Hepatocyte (in vitro differentiated cells): ENCODE measurements around the gene SSB.

Experiments used
- EZH2 ChIP-seq: fragments of 200-600 bp; sonication (generic); IDR thresholded peaks from 2 replicates; pipeline ENCODE4 v1.6.1; 2016; ENCODE audit warnings: antibody characterized with exemption, mild to moderate bottlenecking, borderline replicate concordance
- EZH2phosphoT487 ChIP-seq: fragments of 200-600 bp; sonication (generic); IDR thresholded peaks from one replicate; pipeline ENCODE4 v1.6.1; 2018; ENCODE audit warnings: antibody characterized with exemption, mild to moderate bottlenecking, low read depth, moderate library complexity; ENCODE audit not compliant: unreplicated experiment, severe bottlenecking
- TF ChIP-seq, protein P1 (sequence below): fragments of 200-600 bp; sonication (generic); IDR thresholded peaks from 2 replicates; pipeline ENCODE4 v1.5.1; 2016; ENCODE audit warnings: antibody characterized with exemption, mild to moderate bottlenecking; ENCODE audit not compliant: poor library complexity

DNA sequence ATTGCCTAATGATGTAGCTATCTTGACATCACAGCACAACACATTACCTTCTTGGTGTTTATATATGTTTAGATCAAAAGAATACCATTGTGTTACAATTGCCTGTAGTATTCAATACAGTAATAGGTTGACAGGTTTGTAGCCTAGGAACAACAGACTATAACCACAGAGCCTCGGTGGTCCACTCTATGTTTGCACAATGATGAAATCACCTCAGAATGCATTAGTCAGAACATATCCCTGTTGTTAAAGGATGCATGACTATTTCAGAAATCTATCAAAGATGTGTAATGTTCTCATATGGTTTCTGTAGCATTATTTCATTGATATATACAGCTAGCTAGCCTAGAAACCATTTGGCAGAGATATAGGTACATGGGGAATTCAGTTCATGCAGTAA lies 17.2 kb downstream of the SSB start:
- TF ChIP-seq, protein P1, sequence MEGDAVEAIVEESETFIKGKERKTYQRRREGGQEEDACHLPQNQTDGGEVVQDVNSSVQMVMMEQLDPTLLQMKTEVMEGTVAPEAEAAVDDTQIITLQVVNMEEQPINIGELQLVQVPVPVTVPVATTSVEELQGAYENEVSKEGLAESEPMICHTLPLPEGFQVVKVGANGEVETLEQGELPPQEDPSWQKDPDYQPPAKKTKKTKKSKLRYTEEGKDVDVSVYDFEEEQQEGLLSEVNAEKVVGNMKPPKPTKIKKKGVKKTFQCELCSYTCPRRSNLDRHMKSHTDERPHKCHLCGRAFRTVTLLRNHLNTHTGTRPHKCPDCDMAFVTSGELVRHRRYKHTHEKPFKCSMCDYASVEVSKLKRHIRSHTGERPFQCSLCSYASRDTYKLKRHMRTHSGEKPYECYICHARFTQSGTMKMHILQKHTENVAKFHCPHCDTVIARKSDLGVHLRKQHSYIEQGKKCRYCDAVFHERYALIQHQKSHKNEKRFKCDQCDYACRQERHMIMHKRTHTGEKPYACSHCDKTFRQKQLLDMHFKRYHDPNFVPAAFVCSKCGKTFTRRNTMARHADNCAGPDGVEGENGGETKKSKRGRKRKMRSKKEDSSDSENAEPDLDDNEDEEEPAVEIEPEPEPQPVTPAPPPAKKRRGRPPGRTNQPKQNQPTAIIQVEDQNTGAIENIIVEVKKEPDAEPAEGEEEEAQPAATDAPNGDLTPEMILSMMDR: no peak
- TF ChIP-seq EZH2 (no peak), EZH2phosphoT487 (no peak)
